ENCODE measurements around the gene SERINC3. TPM values are rescaled to one million over a fixed set of nuclear protein-coding genes. Genes with fewer than 3 reads are reported as not detected.

Gene SERINC3
- total and polyA plus RNA-seq, 12 donors, result 51.5 to 213 (median 133) TPM

GRCh38 chr20:44528309-44528708 is 6.4 kb upstream of the SERINC3 start:
- Histone ChIP-seq H3K4me3 (no peak overlapping the region), H3K9me3 (replicated peaks in 1 of 3) (no peaks in the 10 kb centered on the region), H3K4me1 (replicated peaks in 1 of 2) (peaks cover 5 to 22% of the 10 kb centered on the region in 2 donors), H3K36me3 (replicated peaks in 1 of 2) (no peaks in the 10 kb centered on the region), H3K27ac (no peak overlapping the region), H3K27me3 (no peaks in the 10 kb centered on the region)
- TF ChIP-seq CTCF (IDR thresholded peaks at IDR 0.05) (no peak), POLR2A (IDR thresholded peaks at IDR 0.05) (no peak)
- intact Hi-C loops (cut with DNase I), result no loop called here
- DNase-seq, result no peak
- WGBS, 4 donors, result 80 to 85% (median 82%) methylated on average over 6 of the region's 6 CpGs

GRCh38 chr20:44527716-44528199 is 5.9 kb upstream of the SERINC3 start:
- Histone ChIP-seq H3K27ac (no peak overlapping the region), H3K36me3 (replicated peaks in 1 of 2) (no peaks in the 10 kb centered on the region), H3K4me3 (no peak overlapping the region), H3K9me3 (replicated peaks in 1 of 3) (no peaks in the 10 kb centered on the region), H3K27me3 (no peaks in the 10 kb centered on the region), H3K4me1 (replicated peaks in 1 of 2) (peaks cover 5 to 16% of the 10 kb centered on the region in 2 donors)
- no peak for TF ChIP-seq POLR2A (IDR thresholded peaks at IDR 0.05)
- TF ChIP-seq CTCF (IDR thresholded peaks at IDR 0.05), result no peak
- intact Hi-C loops (cut with DNase I), result no loop called here
- 63 to 69% (median 65%) methylated on average over 4 of the region's 4 CpGs for WGBS, 4 donors
- DNase-seq, result no peak

- Histone ChIP-seq H3K27ac (no peak overlapping the region), H3K4me1 (replicated peaks in 1 of 2) (peaks cover under 1 to 7% of the 10 kb centered on the region in 2 donors), H3K9me3 (replicated peaks in 1 of 3) (no peaks in the 10 kb centered on the region), H3K4me3 (no peak overlapping the region), H3K36me3 (replicated peaks in 1 of 2) (no peaks in the 10 kb centered on the region), H3K27me3 (no peaks in the 10 kb centered on the region)
- WGBS, 4 donors, result 77 to 83% (median 80%) methylated on average over 6 of the region's 6 CpGs
- intact Hi-C loops (cut with DNase I), result no loop called here
- no peak for TF ChIP-seq POLR2A (IDR thresholded peaks at IDR 0.05)
- TF ChIP-seq CTCF (IDR thresholded peaks at IDR 0.05), result no peak
- DNase-seq, result no peak
These were observed 4.3 kb upstream of the SERINC3 start for GRCh38 chr20:44526129-44526528.

DNA sequence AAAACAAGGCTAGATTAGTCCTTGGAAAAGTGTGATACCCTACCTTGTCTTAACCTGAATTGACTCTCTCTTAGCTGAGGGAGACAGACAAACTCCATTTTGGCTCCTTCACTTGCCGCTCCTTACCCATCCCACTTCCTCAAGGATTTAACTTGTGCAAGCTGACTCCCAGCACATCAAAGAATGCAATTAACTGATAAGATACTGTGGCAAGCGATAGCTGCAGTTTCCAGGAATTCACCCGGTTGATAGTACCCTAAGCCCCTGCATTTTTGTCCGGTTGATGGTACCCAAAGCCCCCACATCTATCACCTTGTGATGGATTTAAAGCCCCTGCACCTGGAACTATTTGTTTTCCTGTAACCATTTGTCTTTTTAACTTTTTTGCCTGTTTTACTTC is 1.9 kb upstream of the SERINC3 start:
- intact Hi-C loops (cut with DNase I), result no loop called here

More for the DNA sequence above, 1.9 kb upstream of the SERINC3 start:
- H3K27ac ChIP-seq, result no peak overlapping the region
- no peak for DNase-seq
- H3K27me3 ChIP-seq, result no peaks in the 10 kb centered on the region
- no peak for TF ChIP-seq POLR2A (IDR thresholded peaks at IDR 0.05)
- TF ChIP-seq CTCF (IDR thresholded peaks at IDR 0.05), result no peak
- no peaks in the 10 kb centered on the region for H3K9me3 ChIP-seq (replicated peaks in 1 of 3)
- H3K4me1 ChIP-seq (replicated peaks in 1 of 2), result peaks cover 17 to 24% of the 10 kb centered on the region in 2 donors
- H3K4me3 ChIP-seq, result no peak overlapping the region
- 31 to 42% (median 36%) methylated on average over 4 of the region's 4 CpGs for WGBS, 4 donors
- H3K36me3 ChIP-seq (replicated peaks in 1 of 2), result no peaks in the 10 kb centered on the region

Measured in adrenal gland (tissue), 12 donors.